WI38 (cell line): ENCODE data around the gene MSI2.
"Not testable (repeated sequence)": the region's sequence is repeated elsewhere in the genome, so short reads cannot be mapped to it uniquely, and the experiment has no call there.

Experiments
- H3K4me3 ChIP-seq: 2 replicates; pipeline ENCODE4 v1.5.1; 2011; ENCODE audit warnings: low read depth, mild to moderate bottlenecking, control low read depth, low read length
- TF ChIP-seq, protein P1 (sequence below): IDR thresholded peaks from 2 replicates; pipeline ENCODE4 v1.5.1; 2012; ENCODE audit warnings: low read depth, mild to moderate bottlenecking, control low read depth, low read length

The MSI2 gene

GRCh38 chr17:57615836-57616757, 359.8 kb downstream of the MSI2 start:
- TF ChIP-seq, protein P1, sequence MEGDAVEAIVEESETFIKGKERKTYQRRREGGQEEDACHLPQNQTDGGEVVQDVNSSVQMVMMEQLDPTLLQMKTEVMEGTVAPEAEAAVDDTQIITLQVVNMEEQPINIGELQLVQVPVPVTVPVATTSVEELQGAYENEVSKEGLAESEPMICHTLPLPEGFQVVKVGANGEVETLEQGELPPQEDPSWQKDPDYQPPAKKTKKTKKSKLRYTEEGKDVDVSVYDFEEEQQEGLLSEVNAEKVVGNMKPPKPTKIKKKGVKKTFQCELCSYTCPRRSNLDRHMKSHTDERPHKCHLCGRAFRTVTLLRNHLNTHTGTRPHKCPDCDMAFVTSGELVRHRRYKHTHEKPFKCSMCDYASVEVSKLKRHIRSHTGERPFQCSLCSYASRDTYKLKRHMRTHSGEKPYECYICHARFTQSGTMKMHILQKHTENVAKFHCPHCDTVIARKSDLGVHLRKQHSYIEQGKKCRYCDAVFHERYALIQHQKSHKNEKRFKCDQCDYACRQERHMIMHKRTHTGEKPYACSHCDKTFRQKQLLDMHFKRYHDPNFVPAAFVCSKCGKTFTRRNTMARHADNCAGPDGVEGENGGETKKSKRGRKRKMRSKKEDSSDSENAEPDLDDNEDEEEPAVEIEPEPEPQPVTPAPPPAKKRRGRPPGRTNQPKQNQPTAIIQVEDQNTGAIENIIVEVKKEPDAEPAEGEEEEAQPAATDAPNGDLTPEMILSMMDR: no peak
- H3K4me3 ChIP-seq: no peak overlapping the region

DNA sequence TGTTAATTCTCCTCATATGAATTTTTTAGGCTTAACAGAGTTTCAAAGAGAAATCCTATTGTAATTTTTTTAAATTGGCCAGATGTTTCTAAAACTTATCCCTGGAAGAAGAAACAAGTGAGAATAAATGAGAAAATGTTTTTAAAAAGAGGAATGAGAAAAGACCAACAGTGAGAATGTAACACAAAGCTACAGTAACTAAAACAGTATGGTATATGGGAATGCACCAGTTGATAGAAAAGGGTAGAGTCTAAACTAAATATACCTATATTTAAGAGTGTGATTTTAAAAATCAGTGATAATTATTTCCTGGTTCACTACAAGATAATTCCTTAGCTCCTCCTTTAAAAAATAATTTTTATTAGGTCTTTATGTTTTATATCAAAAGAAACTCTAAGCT, 360.9 kb downstream of the MSI2 start:
- TF ChIP-seq, protein P1: no peak

GRCh38 chr17:57619061-57619937, 363.0 kb downstream of the MSI2 start:
- H3K4me3 ChIP-seq: no peak overlapping the region
- TF ChIP-seq, protein P1: no peak

More for the DNA sequence above, 360.9 kb downstream of the MSI2 start:
- H3K4me3 ChIP-seq: no peak overlapping the region

DNA sequence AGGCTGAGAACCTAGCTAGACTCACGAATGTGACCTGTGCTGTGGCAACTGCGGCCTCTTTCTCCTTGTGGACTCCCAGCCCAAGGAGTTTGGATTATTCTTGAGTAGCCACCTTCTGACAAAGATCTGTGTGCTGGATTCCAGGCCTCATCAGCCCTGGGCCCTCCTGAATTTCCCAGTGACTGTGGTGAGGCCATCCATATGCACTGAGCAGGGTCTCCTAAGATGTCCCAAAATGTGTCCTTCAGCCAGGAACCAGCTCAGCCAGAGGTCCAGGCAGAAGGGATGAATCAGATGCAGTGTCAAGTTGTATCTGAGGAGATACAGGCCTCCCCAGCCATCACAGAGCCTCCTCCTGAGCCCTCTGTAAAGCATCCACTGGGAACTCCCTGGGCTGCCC, 364.3 kb downstream of the MSI2 start:
- no peak overlapping the region for H3K4me3 ChIP-seq
- TF ChIP-seq, protein P1: no peak

- not testable (repeated sequence) for H3K4me3 ChIP-seq
Observed at GRCh38 chr17:57621791-57622190, 365.5 kb downstream of the MSI2 start.

DNA sequence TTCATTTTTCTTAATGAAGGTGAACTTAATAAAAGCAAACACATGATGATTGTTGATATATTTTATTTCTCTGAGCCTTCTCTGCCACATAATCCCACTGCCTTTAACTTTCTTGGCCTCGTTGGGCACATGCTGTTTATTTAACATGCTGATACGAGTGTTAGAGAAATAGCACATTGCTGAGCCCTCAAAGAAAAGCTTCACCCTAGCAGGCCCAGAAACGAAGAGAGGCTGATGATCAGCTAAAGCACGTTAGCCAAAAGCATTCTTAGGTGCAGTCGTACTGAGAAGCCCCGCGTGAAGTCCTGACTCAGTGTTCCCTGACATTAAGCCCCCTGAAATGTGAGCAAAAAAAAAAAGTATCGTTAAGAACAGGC, 366.0 kb downstream of the MSI2 start:
- TF ChIP-seq, protein P1: no peak
- no peak overlapping the region for H3K4me3 ChIP-seq

GRCh38 chr17:57622683-57623433, 366.5 kb downstream of the MSI2 start:
- TF ChIP-seq, protein P1: no peak
- no peak overlapping the region for H3K4me3 ChIP-seq
